ENCODE results near the gene MED13L.
"Not testable (repeated sequence)": the region's sequence is repeated elsewhere in the genome, so short reads cannot be mapped to it uniquely, and the experiment has no call there.

MED13L gene

GRCh38 chr12:116241157-116241759 lies 36.2 kb downstream of the MED13L start:
- Histone ChIP-seq H3K4me3 (no peak overlapping the region), H3K9me3 (no peaks in the 10 kb centered on the region), H3K4me1 (peaks cover 0 to 75% (median 30%) of the 10 kb centered on the region in 4 donors), H3K36me3 (no peaks in the 10 kb centered on the region), H3K27me3 (no peaks in the 10 kb centered on the region), H3K27ac (no peak overlapping the region)
- intact Hi-C loops (cut with DNase I; ENCODE audit: low total_unique reads): no loop called here
- no peak for TF ChIP-seq CTCF (IDR thresholded peaks at IDR 0.05)
- no peak for DNase-seq

- H3K9me3 ChIP-seq, H3K27me3 ChIP-seq, DNase-seq, H3K36me3 ChIP-seq, H3K27ac ChIP-seq, H3K4me3 ChIP-seq: not testable (repeated sequence)
- H3K4me1 ChIP-seq: peaks cover 0 to 71% (median 28%) of the 10 kb centered on the region in 4 donors
- intact Hi-C loops (cut with DNase I; ENCODE audit: low total_unique reads): loop anchor here (10.0 kb wide), 1 partner anchor 84 kb away; no protein-coding TSS in a partner anchor
Measured at GRCh38 chr12:116238570-116239119, 38.8 kb downstream of the MED13L start.

- Histone ChIP-seq H3K27me3 (no peaks in the 10 kb centered on the region), H3K27ac (no peak overlapping the region), H3K4me3 (no peak overlapping the region), H3K9me3 (no peaks in the 10 kb centered on the region), H3K36me3 (no peaks in the 10 kb centered on the region), H3K4me1 (peaks cover 0 to 71% (median 30%) of the 10 kb centered on the region in 4 donors)
- no peak for TF ChIP-seq CTCF (IDR thresholded peaks at IDR 0.05)
- intact Hi-C loops (cut with DNase I; ENCODE audit: low total_unique reads): loop anchor here (10.0 kb wide), 1 partner anchor 83 kb away; no protein-coding TSS in a partner anchor
- DNase-seq: no peak
Measured at GRCh38 chr12:116238149-116238548, 39.3 kb downstream of the MED13L start.

GRCh38 chr12:116236976-116237375 lies 40.5 kb downstream of the MED13L start:
- no peak for DNase-seq
- intact Hi-C loops (cut with DNase I; ENCODE audit: low total_unique reads): loop anchor here (10.0 kb wide), 1 partner anchor 82 kb away; no protein-coding TSS in a partner anchor
- Histone ChIP-seq H3K9me3 (no peaks in the 10 kb centered on the region), H3K27me3 (no peaks in the 10 kb centered on the region), H3K27ac (peak overlapping the region in 1 of 2 donors; percentile 28), H3K36me3 (no peaks in the 10 kb centered on the region), H3K4me1 (peaks cover 0 to 74% (median 32%) of the 10 kb centered on the region in 4 donors), H3K4me3 (no peak overlapping the region)
- TF ChIP-seq CTCF (IDR thresholded peaks at IDR 0.05): no peak

- Histone ChIP-seq H3K4me1 (peaks cover 0 to 75% (median 33%) of the 10 kb centered on the region in 4 donors), H3K36me3 (no peaks in the 10 kb centered on the region), H3K27me3 (no peaks in the 10 kb centered on the region), H3K27ac (peak overlapping the region in 1 of 2 donors; percentile 28), H3K4me3 (no peak overlapping the region), H3K9me3 (no peaks in the 10 kb centered on the region)
- intact Hi-C loops (cut with DNase I; ENCODE audit: low total_unique reads): loop anchor here (10.0 kb wide), 1 partner anchor 81 kb away; no protein-coding TSS in a partner anchor
- DNase-seq: peak in 1 of 2 donors; percentile 40
- peak; percentile 60 to 69 for TF ChIP-seq CTCF (IDR thresholded peaks at IDR 0.05)
Measured at GRCh38 chr12:116236148-116236731, 41.3 kb downstream of the MED13L start.

- not testable (repeated sequence) for H3K27ac ChIP-seq, H3K9me3 ChIP-seq, DNase-seq, H3K36me3 ChIP-seq, H3K4me3 ChIP-seq, H3K27me3 ChIP-seq
- intact Hi-C loops (cut with DNase I; ENCODE audit: low total_unique reads): loop anchor here (5.0 to 10.0 kb wide), 2 partner anchors 79 to 232 kb away; no protein-coding TSS in a partner anchor
- H3K4me1 ChIP-seq: peaks cover 0 to 74% (median 32%) of the 10 kb centered on the region in 4 donors
Measured at GRCh38 chr12:116234148-116234547, 43.3 kb downstream of the MED13L start.

All from tibial artery (tissue), 4 donors.